ENCODE results near the gene STARD3NL. TPM values are rescaled to one million over a fixed set of nuclear protein-coding genes. Genes with fewer than 3 reads are reported as not detected.

STARD3NL gene
- total and polyA plus RNA-seq, 2 donors from 2014 or later: 41.0 to 47.9 TPM

- FAIRE-seq: no peak
- no peak for DNase-seq
- intact Hi-C loops (cut with DNase I): no loop called here
These were observed 14.3 kb downstream of the STARD3NL start for GRCh38 chr7:38192327-38192726.

GRCh38 chr7:38195804-38196595, 18.0 kb downstream of the STARD3NL start:
- DNase-seq (no peak), FAIRE-seq (peak; percentile 8)
- peaks cover 0 to 11% (median 0%) of the 10 kb centered on the region in 3 donors for H3K4me1 ChIP-seq (ENCODE audit: control insufficient read depth in 2 of 3, insufficient read depth in 2 of 3, low read depth in 1 of 3, low read length in 3 of 3)
- TF ChIP-seq, protein P1, sequence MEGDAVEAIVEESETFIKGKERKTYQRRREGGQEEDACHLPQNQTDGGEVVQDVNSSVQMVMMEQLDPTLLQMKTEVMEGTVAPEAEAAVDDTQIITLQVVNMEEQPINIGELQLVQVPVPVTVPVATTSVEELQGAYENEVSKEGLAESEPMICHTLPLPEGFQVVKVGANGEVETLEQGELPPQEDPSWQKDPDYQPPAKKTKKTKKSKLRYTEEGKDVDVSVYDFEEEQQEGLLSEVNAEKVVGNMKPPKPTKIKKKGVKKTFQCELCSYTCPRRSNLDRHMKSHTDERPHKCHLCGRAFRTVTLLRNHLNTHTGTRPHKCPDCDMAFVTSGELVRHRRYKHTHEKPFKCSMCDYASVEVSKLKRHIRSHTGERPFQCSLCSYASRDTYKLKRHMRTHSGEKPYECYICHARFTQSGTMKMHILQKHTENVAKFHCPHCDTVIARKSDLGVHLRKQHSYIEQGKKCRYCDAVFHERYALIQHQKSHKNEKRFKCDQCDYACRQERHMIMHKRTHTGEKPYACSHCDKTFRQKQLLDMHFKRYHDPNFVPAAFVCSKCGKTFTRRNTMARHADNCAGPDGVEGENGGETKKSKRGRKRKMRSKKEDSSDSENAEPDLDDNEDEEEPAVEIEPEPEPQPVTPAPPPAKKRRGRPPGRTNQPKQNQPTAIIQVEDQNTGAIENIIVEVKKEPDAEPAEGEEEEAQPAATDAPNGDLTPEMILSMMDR (IDR thresholded peaks at IDR 0.05; ENCODE audit: borderline replicate concordance, extremely low read depth, insufficient read depth): no peak
- H3K4me3 ChIP-seq (ENCODE audit: low read length in 3 of 3): no peak overlapping the region
- H3K36me3 ChIP-seq (ENCODE audit: control insufficient read depth in 2 of 3, insufficient read depth in 3 of 3, low read length in 3 of 3): no peaks in the 10 kb centered on the region
- no peak overlapping the region for H3K27ac ChIP-seq (ENCODE audit: low read depth in 2 of 2, low read length in 2 of 2)
- no peaks in the 10 kb centered on the region for H3K27me3 ChIP-seq (ENCODE audit: control insufficient read depth, insufficient read depth, low read length)
- no peak overlapping the region for H3K9ac ChIP-seq (ENCODE audit: low read length in 3 of 3)
- H3K9me3 ChIP-seq (ENCODE audit: control insufficient read depth in 2 of 3, insufficient read depth in 1 of 3, low read length in 3 of 3): peaks cover 0 to 5% (median 0%) of the 10 kb centered on the region in 3 donors
- intact Hi-C loops (cut with DNase I): no loop called here

More at GRCh38 chr7:38192327-38192726, 14.3 kb downstream of the STARD3NL start:
- H3K36me3 ChIP-seq (ENCODE audit: control insufficient read depth in 2 of 3, insufficient read depth in 3 of 3, low read length in 3 of 3): no peaks in the 10 kb centered on the region
- H3K9me3 ChIP-seq (ENCODE audit: control insufficient read depth in 2 of 3, insufficient read depth in 1 of 3, low read length in 3 of 3): peaks cover 0 to 5% (median 0%) of the 10 kb centered on the region in 3 donors
- H3K4me1 ChIP-seq (ENCODE audit: control insufficient read depth in 2 of 3, insufficient read depth in 2 of 3, low read depth in 1 of 3, low read length in 3 of 3): peaks cover 0 to 5% (median 0%) of the 10 kb centered on the region in 3 donors
- no peak overlapping the region for H3K9ac ChIP-seq (ENCODE audit: low read length in 3 of 3)
- no peak overlapping the region for H3K27ac ChIP-seq (ENCODE audit: low read depth in 2 of 2, low read length in 2 of 2)
- no peaks in the 10 kb centered on the region for H3K27me3 ChIP-seq (ENCODE audit: control insufficient read depth, insufficient read depth, low read length)
- no peak overlapping the region for H3K4me3 ChIP-seq (ENCODE audit: low read length in 3 of 3)
- TF ChIP-seq, protein P1 (IDR thresholded peaks at IDR 0.05; ENCODE audit: borderline replicate concordance, extremely low read depth, insufficient read depth): no peak

DNA sequence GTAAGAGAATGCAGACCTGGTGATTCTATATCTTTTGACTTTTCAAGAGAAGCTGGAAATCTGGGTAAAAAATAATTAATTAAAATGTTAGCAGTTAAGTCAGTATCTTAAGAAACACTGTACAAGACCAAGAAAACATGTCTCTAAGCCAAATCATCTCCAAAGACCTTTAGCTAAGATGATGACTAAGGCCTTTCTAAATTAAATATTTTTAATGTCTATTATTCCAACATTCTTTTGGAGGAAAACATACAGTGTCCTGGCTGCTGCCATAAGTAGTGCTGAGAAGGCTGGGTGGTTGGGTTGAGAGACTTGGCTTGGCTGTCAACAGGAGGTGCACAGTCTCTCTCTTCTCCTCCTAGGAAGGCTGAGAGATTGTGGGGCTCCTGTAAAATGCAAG, 20.3 kb downstream of the STARD3NL start:
- peaks cover 0 to 11% (median 0%) of the 10 kb centered on the region in 3 donors for H3K4me1 ChIP-seq (ENCODE audit: control insufficient read depth in 2 of 3, insufficient read depth in 2 of 3, low read depth in 1 of 3, low read length in 3 of 3)
- TF ChIP-seq, protein P1 (IDR thresholded peaks at IDR 0.05; ENCODE audit: borderline replicate concordance, extremely low read depth, insufficient read depth): no peak

More for the DNA sequence above, 20.3 kb downstream of the STARD3NL start:
- no peaks in the 10 kb centered on the region for H3K36me3 ChIP-seq (ENCODE audit: control insufficient read depth in 2 of 3, insufficient read depth in 3 of 3, low read length in 3 of 3)
- DNase-seq (no peak), FAIRE-seq (no peak)
- intact Hi-C loops (cut with DNase I): no loop called here
- H3K9ac ChIP-seq (ENCODE audit: low read length in 3 of 3): no peak overlapping the region
- H3K9me3 ChIP-seq (ENCODE audit: control insufficient read depth in 2 of 3, insufficient read depth in 1 of 3, low read length in 3 of 3): no peaks in the 10 kb centered on the region
- H3K4me3 ChIP-seq (ENCODE audit: low read length in 3 of 3): no peak overlapping the region
- no peaks in the 10 kb centered on the region for H3K27me3 ChIP-seq (ENCODE audit: control insufficient read depth, insufficient read depth, low read length)
- no peak overlapping the region for H3K27ac ChIP-seq (ENCODE audit: low read depth in 2 of 2, low read length in 2 of 2)
